Epithelial cell of esophagus (primary cell): ENCODE measurements around the gene SLC28A1.

Experiments used
- DNase-seq: peaks from one replicate; pipeline ENCODE4 v3.0.0; 2010; ENCODE audit warnings: low read depth
- H3K4me3 ChIP-seq: 2 replicates; pipeline ENCODE4 v1.5.1; 2011; ENCODE audit warnings: mild to moderate bottlenecking, low read length, control low read depth
- TF ChIP-seq, protein P1 (sequence below): IDR thresholded peaks from 2 replicates; pipeline ENCODE4 v1.5.1; 2011; ENCODE audit warnings: low read depth, mild to moderate bottlenecking, low read length, control low read depth, inconsistent platforms; ENCODE audit not compliant: insufficient read depth; ENCODE audit errors: missing control alignments

The SLC28A1 gene

DNA sequence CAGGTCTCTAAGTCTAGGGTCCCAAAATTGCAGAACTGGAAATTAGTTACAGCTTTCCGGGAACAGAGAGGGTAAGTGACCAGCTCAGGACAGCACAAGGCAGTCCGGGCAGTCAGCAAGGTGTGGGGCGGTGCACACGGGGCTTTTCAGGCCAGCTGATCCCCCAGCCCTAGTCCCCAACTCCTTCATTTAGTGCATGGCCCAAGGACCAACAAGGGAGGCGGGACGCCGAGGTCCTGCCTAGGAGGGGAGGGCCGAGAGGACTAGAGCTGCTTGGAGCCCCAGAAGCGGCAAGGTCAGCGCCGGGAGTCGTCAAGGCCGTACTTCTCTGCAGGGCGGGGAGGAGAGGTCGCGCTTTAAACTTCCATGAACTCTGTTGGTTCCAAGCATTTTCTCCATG is 95.2 kb downstream of the SLC28A1 start:
- TF ChIP-seq, protein P1, sequence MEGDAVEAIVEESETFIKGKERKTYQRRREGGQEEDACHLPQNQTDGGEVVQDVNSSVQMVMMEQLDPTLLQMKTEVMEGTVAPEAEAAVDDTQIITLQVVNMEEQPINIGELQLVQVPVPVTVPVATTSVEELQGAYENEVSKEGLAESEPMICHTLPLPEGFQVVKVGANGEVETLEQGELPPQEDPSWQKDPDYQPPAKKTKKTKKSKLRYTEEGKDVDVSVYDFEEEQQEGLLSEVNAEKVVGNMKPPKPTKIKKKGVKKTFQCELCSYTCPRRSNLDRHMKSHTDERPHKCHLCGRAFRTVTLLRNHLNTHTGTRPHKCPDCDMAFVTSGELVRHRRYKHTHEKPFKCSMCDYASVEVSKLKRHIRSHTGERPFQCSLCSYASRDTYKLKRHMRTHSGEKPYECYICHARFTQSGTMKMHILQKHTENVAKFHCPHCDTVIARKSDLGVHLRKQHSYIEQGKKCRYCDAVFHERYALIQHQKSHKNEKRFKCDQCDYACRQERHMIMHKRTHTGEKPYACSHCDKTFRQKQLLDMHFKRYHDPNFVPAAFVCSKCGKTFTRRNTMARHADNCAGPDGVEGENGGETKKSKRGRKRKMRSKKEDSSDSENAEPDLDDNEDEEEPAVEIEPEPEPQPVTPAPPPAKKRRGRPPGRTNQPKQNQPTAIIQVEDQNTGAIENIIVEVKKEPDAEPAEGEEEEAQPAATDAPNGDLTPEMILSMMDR: no peak
- H3K4me3 ChIP-seq: no peak overlapping the region
- DNase-seq: no peak

GRCh38 chr15:84980196-84981053 is 96.0 kb downstream of the SLC28A1 start:
- DNase-seq: peak; percentile 91
- H3K4me3 ChIP-seq: peak overlapping the region; percentile 71
- TF ChIP-seq, protein P1: no peak

- H3K4me3 ChIP-seq: peak overlapping the region; percentile 71
- peak; percentile 98 for DNase-seq
- TF ChIP-seq, protein P1: no peak
Measured at GRCh38 chr15:84981054-84981710, 96.7 kb downstream of the SLC28A1 start.

DNA sequence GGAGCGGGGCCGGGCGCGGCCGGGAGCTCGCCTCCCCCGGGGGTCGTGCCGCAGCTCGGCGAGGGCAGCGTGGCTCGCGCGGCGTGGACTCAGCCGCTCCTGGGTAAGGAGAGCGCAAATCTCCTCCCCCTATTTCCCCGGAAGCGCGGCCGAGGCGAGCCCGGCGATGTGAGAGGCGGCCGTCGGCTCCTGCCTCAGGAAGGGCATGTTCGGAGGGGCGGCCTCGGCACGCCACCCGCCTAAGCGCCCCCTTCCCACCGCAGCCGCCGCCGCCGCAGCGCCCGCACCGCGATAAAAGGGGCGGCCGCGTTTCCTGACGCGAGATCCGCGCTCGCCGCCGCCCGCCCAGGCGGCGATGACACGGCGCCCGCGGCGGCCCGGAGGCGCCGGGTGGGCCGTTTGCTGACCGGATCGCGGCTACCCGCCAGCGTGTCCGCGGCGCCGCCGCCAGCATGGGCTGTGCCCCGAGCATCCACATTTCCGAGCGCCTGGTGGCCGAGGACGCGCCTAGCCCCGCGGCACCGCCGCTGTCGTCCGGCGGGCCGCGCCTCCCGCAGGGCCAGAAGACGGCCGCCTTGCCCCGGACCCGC is 97.3 kb downstream of the SLC28A1 start, which contains the start of gene PDE8A:
PDE8A (plus strand) TSS at position 146 of the 590 bp plus-strand sequence; CDS start at position 453, 307 bp downstream.
- peak within 1 kb of the TSS; percentile 71 for H3K4me3 ChIP-seq
- TF ChIP-seq, protein P1: no peak
- DNase-seq: peak; percentile 50

DNA sequence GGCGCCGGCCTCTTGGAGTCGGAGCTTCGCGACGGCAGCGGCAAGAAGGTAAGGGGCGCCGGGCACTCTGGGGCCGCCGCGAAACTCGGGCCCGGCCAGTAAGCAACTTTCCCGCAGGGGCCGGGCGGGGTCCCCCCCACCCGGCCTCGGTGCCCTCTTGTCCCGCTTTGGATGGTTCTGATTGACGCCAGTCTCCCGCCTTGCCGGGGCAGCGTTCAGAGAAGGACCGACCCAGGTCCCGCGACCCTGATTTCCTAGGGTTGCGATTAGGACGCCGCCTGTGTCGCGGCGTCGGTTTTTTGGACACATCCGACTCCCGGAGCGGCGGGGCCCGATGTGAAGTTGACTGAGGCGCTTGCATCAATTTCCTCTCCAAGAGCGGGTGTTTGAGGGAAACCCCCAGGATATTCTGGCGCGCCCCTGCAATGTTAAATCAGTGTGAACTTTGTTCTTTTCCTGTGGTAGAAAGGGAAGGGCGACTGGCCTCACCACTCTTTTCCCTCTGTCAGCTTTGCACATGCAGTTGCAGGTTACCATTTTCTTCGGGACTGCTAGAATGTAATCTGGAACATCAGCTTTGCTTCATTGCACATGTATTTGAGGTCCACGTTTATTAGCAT is 97.9 kb downstream of the SLC28A1 start:
- H3K4me3 ChIP-seq: peak overlapping the region; percentile 65
- TF ChIP-seq, protein P1: no peak
- DNase-seq: peak; percentile 17

DNA sequence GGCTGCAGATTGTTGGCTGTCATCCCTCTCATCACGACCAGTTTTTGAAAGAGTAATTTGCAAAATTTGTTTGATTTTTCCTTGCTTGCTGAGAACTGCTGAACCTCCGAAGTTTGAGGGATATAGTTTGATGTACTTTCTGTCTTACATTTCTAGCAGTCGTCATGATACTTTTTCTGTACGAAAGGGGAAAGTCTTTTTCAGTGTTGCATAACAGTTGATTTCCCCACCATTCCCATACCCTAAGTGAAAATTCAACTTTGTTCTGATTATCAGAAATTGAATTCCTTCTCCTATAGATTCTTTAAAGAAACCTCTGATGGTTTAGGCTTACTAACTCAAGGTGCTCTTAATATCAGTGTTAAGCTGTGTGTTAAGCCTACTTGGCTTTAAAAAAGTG is 98.8 kb downstream of the SLC28A1 start:
- peak overlapping the region; percentile 65 for H3K4me3 ChIP-seq
- DNase-seq: no peak
- TF ChIP-seq, protein P1: no peak
